Sigmoid colon (tissue), 4 donors: ENCODE data around the gene TECPR2.

Experiments
- CTCF ChIP-seq, 4 experiments: fragments of 450-650 bp in 3 of 4; fragments of 200-600 bp in 1 of 4; IDR thresholded peaks; one replicate each; pipeline ENCODE4 v1.5.1; 2016 to 2019; ENCODE audit warnings: antibody characterized with exemption in 4 of 4, mild to moderate bottlenecking in 3 of 4, moderate library complexity in 2 of 4
- POLR2AphosphoS5 ChIP-seq, 4 donors: sonication (generic); formaldehyde crosslinking; IDR thresholded peaks; one replicate each; pipeline ENCODE4 v1.6.1; 2017; ENCODE audit warnings: antibody characterized with exemption in 4 of 4

GRCh38 chr14:102387086-102387485, 24.3 kb downstream of the TECPR2 start:
- TF ChIP-seq POLR2AphosphoS5 (IDR thresholded peaks at IDR 0.05) (no peak), CTCF (IDR thresholded peaks at IDR 0.05) (no peak)
